Activated CD4-positive, alpha-beta T cell treated with anti-CD3 and anti-CD28 coated beads for 24 hours (primary cell): ENCODE results near the gene SMIM23.

Source experiments
- DNase-seq, 2 donors: peaks; one replicate each; pipeline ENCODE4 v3.0.0-alpha.2; 2020; ENCODE audit warnings: low read depth in 2 of 2

The SMIM23 gene

DNA sequence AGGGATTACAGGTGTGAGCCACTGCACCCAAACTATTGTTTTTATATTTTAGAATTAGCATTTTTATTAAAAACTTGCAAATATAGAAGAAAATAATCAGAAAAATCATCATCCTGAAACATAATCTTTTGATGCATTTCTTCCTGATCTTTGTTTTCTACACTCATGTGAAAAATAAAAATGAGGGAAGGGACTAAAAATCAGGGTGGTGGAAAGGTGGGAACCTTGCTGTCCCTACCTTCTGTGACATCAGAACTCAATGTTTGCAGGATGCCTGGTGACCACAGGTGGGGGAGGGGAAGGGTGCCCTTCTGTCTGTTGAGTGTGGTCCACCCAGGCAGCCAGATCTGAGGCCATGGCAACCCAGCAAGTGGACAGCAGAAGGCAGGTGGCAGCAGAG, at the start of gene SMIM23:
SMIM23 (plus strand) TSS at position 301 of the 400 bp plus-strand sequence; CDS start at position 356, 55 bp downstream.
- DNase-seq, result no peak

DNA sequence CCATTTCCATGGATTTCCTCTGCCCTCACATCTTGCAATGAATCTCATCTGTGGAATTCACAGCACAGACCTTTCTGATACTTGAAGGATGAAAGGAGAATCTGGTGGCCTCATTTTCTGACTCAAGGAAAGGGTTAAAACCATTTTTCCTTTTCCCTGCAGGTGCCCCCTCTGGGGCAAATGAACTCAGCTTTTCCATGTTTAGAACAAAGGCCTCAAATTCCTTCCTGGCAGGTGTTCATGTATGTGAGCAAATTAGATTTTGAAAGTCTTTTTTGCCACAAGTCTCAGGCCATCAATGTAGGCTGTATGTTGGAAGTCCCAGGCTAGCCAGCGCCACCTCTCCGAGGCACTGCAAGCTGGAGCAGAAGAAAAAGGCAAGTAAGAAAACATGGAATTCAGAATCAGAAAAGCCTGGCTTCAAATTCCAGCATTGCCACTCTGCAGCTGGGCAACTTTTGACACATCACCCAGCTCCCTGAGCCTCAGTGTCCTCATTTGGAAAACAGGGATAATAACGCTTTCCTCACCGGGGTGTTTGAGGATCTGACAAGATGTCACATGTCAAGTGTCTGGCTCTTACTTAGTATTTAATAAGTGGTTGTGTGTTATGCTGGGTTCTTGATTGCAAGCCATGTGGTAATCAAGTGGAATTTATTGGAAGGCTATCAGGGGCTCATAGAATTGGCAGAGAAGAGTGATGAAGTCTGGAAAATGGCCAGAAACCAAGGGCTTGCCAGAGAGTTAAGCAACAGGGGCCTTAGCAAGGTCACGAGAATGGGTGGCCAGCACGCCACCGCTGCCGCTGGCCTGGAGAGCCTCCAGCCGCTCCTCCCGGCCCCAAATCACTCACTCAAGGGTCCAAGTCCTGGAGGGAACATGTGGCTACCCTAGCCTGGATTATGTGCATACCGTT, 48.4 kb upstream of the SMIM23 start:
- no peak for DNase-seq

DNA sequence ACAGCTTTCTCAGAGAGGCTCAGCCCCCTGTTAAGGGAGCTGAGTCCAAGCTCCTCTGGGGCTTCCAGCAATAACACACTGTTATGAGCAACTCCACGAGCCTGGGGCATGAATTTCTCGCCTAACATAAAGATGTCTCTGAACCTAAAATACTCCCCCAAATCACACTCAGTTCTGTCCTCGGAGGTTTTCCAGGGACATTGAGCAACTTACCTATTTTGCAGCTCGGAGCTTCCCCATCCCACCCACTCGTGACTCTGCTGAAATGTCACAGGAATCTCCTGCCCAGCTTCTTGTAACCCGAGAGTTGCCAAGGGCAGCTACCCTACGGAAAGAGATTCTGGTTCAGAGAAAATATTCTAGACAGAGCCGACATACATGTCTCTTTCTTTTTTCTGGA, 47.1 kb upstream of the SMIM23 start:
- DNase-seq, result no peak

DNA sequence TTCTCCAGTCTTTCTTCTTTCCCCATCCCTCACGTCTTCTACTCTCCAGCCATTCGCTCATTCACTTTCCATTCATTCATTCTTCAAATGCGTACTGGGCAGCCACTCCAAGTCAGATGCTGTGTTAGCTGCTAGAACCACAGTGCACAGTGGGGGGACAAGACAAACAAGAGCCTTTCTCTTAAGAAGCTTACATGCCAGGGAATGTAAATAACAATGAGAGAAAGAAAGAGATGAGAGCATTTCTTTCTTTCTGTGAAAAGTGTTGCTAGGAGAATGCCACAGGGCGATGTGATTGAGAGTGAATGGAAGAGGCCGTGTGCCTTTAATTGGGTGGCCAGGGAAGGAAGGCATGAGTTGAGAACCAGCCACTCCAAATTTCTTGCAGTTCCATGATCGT, 46.3 kb upstream of the SMIM23 start:
- no peak for DNase-seq

DNA sequence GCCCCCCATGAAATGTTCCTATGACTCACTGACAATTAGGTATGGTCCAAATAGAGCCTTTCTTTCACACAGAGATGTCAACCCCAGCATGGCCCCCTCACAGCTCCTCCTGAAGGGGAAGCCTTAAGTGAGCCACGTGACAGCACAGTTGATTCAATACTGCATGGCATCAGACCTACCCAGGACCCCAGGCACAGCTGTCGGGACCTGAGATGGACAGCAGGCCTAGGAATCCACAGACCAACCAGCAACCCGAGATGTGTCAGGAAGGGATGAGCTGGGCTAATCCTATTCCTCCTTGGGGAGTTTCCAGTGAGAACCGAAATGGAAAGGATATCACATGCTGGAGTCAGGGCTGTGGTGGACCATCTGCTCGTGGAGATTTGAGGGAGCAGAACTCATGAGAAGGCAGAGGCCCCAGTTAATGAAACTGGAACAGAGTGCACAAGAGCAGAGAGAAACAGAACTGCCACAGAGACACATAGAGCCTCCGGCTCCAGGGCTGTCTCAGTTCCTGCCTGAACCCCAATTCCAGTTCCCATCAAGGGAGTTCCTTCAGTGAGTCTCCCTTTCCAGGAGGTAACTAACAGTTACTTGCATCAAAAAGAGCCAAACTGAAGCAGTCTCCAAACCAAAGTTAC, 42.1 kb upstream of the SMIM23 start:
- no peak for DNase-seq

DNA sequence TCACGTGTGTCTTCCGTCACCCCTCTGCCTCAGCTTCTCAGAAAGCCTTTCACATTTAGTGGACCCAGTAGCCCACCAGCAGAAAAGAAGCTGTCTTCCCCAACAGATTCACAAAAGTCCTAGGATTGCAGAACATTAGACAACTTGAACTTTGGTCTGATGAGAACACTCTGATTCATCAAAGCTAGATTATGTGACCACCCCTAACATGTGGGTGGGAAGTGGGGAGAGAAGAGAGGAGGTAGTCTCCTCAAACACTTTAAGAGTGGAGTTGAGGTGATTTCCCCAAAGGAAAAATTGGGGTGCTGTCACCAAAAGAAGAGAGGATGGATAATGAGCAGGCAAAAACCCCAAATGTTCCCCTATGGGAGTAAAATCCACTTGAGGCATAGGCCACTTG, 41.4 kb upstream of the SMIM23 start:
- DNase-seq, result no peak

DNA sequence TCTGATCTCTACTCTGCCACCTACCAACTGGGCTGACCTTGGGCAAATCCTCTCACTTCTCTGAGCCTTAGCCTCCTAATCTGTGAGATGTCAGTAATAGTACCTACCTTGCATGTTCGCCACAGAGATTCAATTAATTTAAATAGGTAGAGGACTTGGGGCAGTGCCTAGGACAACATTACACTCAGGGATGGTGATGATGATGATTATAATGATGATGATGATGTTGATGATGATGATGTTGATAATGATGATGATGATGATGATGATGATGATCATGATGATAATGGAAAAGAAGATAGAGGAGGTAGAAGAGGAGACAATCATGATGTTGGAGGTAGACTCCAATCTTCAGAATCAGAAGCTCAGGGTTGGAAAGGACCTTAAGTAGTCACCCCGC, 40.7 kb upstream of the SMIM23 start:
- DNase-seq, result no peak

DNA sequence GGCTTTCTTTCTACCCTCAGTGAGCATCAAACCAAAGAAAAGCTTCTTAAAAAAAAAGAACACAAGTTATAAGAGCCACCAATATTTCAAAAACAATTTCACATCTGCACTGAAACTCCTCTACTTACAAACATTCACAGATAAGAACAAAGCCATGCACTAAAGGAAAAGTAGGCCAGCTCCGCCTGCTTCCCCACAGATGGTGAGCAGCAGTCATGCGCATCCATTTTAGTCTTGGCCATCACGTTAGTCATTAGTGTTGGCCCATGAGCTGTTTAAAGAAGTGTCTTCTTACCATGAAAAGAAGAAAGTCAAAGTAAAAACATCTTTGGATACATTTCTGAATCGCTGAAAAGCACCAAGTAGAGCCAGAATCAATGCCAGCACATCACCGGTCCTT, 40.0 kb upstream of the SMIM23 start:
- DNase-seq, result no peak

DNA sequence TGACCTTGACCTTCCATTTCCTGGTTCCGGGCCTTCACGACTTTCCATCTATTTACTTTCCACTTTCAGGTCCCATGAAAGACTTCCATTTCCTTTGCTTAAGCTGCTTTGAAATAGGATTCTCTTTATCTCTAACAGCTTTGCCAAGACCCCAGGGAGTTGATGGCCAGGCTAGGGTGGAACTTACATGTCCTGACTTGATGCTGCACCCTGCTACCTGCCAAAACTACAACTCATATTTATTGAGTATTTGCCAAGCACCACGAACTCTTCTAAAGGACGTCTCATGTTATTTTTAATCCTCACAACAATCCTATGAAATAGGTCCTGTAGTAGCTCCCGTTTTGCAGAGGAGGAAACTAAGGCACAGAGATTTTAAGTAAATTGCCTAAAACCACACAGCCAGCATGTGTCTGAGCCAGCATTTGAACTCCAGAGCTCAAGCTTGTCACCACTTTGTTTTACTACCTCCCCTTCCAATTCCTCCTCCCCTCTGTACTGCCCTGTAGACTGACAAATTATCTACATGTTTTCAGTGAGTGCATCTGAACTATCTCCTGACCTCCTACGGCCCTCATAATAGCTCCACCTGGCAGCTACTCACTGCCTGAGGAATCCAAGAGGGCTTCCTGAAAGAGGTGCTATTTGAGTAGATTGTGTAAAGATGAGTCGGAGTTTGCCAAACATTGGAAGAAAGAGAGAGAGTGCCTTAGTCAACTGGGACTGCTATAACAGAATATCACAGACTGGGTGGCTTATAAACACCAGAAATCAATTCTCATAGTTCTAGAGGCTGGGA, 38.4 kb upstream of the SMIM23 start:
- DNase-seq, result no peak

DNA sequence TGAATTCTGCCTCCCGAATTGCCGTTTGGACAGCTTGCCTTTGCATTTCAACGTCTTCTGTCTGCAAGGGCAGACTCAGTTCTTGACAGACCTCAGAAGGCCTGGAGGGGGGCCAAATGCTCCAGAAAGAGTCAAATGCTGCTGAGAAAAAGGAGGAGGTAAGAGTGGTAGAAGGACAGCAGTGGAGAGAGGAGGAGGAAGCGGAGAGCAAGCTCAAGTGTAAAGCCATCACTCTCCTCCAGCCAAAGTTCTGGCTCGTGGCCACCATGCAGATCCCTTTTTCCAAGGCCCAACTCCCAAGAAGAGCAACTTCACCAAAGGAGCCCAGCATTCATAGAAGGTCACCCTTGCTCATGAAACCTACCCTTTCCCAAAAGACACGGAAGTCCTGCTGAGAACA, 36.9 kb upstream of the SMIM23 start:
- no peak for DNase-seq

DNA sequence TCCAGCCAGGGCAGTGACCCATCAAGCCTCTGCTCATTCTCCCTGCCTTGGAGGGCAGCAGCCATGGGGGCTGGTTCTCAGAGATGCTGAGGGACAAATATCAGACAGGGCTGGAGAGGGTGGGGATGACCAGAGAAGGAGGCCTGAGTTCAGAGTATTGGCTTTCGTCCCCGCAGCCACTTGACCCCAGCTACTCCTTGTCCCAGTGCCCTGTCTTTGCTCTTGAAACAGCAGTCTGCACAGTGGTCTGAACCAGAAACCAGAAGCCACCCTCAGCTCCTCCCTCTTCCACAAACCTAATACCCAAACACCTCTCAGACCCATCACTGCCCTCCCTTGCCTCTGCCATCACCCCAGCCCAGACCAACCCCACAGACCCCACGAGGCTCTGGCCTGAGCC, 36.3 kb upstream of the SMIM23 start:
- DNase-seq, result no peak

DNA sequence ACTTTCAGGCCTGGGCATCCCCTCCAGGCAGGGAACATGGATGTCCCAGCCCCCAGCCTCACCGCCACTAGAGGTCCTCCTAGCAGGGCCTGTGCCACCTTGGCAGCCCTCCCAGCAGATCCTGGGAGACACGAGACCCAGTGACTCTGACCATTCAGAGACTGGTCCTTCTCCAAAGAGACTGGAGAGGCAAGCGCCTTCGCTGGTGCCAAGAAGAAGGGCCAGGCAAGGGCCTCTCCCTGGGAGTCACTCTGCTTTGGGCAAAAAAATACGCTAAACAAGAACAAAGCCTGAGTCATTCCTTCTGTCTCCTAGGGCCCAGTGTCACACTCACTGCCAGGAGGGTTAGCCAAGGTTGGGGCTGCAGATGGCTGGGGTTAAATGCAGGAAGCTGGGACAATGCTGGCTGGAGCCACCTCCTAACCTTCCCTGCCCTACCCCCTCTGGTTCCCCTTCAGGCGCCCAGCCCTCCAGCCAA, 35.3 kb upstream of the SMIM23 start:
- no peak for DNase-seq

DNA sequence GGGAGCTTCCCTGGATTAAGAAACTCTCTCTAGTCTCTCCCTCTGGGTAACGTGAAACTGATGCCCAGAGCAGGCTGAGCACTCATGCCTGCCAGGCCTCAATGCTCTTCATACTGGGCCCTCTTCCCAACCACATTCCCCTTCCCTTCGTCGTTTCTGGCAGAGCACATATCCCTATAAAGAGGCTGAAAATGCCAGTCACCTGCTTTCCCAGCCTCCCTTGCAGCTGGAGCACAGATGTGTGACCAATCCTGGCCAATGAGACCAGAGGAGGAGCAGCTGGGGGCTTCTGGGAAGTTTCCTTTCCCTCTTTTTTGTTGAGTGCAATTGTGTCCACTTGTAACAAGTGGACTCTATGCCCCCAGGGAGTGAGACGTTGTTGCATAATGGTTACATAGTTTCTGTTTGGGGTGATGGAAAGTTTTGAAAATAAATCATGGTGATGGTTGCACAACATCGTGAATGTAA, 30.2 kb upstream of the SMIM23 start:
- DNase-seq, result no peak

DNA sequence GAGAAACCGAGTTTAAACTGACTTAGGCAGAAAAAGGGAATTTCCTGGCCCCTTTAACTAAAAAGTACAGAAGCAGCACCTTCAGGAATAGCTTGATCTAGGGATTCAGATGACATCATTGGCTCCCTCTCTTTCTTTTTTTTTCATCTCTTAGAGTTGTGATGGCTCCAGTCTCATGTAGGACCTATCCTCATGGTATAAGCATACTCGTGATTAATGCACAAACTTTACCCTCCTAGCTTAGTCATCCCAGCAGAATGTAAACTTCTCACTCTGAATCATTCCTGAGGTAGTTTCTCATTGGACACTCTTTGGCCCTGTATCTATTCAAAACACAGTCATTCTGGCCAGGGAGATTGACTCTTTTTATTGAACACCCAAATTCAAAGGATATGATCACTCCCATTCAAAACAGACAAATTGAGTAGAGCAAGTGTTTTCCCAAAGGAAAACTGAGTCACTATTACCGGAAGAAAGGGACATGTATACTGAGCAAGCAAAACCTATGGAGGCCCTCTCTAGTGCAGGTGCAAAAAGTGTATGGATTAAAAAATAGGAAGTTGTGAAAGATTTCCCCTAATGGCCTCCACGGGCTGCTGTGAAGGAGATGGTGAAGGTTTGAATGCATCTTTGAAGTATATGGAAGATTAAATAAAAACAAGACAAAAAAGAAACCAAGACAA, 27.6 kb upstream of the SMIM23 start:
- no peak for DNase-seq

DNA sequence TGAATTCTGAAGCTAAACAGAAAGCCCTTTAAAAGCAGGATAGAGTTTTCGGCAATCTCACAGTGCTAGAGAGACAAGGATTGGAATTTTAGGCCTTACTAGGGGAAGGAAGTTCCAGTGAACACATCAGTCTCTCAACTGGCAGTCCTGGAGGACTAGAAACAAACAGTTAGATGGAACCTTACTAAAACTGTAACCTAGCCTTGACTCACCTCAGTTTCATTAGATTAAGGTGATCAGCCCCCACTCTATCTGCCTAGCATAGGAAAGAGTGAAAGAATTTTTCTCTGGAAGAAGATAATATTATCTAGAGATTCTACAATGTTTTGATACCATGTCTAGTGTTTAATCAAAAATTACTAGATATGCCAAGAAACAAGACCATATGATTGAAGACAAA, 25.8 kb upstream of the SMIM23 start:
- no peak for DNase-seq

DNA sequence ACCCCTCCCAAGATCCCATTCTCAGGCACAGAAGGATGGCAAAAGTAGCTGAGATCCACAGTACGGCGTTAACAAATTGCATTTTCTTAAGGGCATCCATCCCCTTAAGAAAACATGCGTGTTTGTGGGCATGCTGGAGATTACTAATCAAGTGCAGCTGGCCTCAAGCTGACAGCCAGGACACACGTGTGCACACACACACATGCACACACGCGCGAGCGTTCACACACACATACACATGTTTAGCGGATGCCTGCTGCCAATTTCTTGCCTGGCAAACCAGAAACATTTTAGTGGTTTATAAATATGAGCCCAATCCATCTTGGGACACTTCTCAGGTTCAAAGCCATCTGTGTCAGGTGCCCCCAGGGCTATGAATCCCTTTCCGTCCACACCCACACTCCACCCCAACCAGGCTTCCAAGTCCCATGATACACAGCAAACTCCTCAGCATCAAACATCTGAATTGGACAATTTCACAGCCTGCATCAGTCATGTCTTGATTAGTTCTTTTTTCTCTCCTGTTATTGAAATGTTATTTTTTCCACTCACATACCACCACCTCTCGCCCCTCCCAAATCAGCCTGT, 23.5 kb upstream of the SMIM23 start:
- no peak for DNase-seq

DNA sequence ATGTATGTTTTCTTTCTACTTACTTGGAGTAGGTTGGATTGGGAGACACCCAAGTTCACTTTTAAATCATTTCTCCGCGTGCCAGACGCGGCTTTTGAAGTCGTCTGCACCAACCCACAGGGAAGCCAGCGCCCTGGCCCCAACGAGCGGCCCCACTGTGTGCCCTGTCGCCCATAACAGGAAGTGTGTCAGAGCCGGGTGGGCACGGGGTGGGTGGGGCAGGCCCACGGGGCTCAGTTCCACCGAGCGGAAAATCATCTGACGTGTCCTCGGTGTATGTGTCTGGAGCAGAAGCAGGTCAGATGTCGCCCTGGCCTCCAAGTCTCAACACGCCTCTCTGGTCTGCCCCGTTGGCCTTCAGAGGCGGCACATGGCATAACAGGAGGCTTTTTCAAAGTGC, 22.7 kb upstream of the SMIM23 start:
- no peak for DNase-seq

DNA sequence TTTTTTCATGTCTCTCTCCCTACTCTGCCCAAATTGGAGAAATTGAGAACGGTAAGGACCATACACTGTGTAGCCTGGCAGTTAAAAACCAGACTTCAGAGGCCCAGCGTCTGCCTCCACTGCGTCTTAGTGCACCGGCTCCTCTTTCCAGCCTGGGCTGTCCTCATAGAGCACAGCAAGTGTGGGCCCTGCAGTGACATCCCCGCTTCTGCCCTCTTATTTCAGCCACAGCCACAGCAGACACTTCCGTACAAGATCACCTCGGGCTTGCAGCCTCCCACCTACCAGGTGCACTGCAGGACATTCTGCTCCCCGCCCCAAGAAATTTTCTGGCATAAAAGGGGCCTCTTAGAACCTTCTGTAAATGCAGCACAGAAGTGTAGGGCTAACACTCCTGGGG, 21.4 kb upstream of the SMIM23 start:
- no peak for DNase-seq

DNA sequence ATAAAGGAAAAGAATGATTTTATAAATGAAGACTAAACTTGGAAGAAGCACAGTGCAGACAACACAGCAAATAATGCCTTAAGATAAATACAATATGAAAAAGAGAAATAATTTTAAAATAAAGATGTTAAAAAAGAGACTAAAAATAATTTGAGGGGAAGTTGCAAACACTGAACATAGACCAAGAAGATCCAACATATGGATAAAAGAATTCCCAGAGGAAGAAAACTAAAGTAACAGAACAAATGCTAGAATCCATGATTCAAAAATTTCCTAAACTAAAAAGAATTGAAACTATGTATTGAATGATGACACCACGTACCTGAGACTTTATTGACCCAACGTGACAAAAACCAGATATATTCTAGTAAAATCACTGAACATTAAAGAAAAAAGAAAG, 18.7 kb upstream of the SMIM23 start:
- no peak for DNase-seq

DNA sequence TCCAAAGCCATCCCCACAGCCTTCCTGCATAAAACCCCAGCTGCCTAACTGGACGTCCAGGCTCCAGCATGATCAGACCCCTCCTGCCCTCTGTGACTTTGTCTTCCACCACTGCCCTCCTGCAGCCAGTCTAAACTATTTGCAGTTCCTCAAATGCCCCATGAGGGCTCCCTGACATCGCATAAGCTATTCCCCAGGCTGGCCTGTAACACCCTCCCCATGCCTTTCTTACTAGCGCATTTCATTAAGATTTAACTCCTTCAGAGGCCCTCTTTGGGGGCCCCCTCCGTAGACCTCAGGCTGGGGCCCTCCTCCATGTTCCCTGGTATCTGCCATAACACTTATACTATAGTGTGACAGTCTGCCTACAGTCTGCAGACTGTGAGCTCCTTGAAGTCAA, 15.5 kb upstream of the SMIM23 start:
- no peak for DNase-seq

DNA sequence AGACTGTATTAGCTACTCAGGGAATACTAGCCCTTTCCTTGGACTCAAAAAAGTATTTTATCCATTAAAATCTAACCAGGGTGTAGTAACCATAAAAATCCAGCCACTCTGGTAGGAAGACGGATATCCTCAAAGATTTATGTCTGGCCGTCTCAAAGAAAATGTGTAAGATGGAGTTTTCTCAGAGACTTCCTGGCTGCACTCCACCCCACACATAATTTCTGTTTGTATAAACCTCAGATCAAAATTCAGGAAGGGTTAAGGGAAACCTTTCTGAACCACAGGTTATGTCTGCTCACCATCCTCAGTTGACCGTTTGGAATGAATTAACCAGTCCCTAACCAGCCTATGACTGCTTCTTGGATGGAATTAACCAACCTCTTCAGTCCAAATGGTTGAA, 13.8 kb upstream of the SMIM23 start:
- no peak for DNase-seq
